ENCODE results near the gene EEFSEC.

- TF ChIP-seq CTCF (IDR thresholded peaks at IDR 0.05) (no peak), POLR2A (IDR thresholded peaks at IDR 0.05) (no peak), POLR2AphosphoS5 (IDR thresholded peaks at IDR 0.05) (no peak), EP300 (IDR thresholded peaks at IDR 0.05) (no peak)
Observed at GRCh38 chr3:128128251-128128650, 25.0 kb upstream of the EEFSEC start.
